Spleen (tissue), 11 donors: ENCODE data around the gene CAMP. TPM values are rescaled to one million over a fixed set of nuclear protein-coding genes. Genes with fewer than 3 reads are reported as not detected.
"Not testable (repeated sequence)": the region's sequence is repeated elsewhere in the genome, so short reads cannot be mapped to it uniquely, and the experiment has no call there.

ENCODE experiments used
- DNase-seq: peaks from one replicate; pipeline ENCODE4 v3.0.0-alpha.2; 2020
- H3K27ac ChIP-seq, 8 donors: fragments of 200-600 bp; sonication (generic) in 7 of 8; 1 replicate in 4 of 8; 2 replicates in 4 of 8; pipeline versions ENCODE4 v1.5.0 to v1.8.0; 2016 to 2021; ENCODE audit warnings: inconsistent platforms in 4 of 8, mild to moderate bottlenecking in 4 of 8, moderate library complexity in 1 of 8
- H3K27me3 ChIP-seq, 7 donors: fragments of 200-600 bp; sonication (generic) in 6 of 7; replicated peaks in 1 of 7; 1 replicate in 4 of 7; 2 replicates in 3 of 7; pipeline versions ENCODE4 v1.5.0 to v1.8.0; 2016 to 2021; ENCODE audit warnings: inconsistent platforms in 3 of 7, mild to moderate bottlenecking in 1 of 7
- H3K36me3 ChIP-seq, 6 donors: fragments of 200-600 bp; sonication (generic) in 5 of 6; 1 replicate in 4 of 6; 2 replicates in 2 of 6; pipeline versions ENCODE4 v1.5.0 to v1.8.0; 2016 to 2021; ENCODE audit warnings: inconsistent platforms in 2 of 6
- H3K4me1 ChIP-seq, 6 donors: fragments of 200-600 bp; sonication (generic) in 5 of 6; 1 replicate in 3 of 6; 2 replicates in 3 of 6; pipeline versions ENCODE4 v1.5.0 to v1.8.0; 2016 to 2021; ENCODE audit warnings: inconsistent platforms in 3 of 6
- H3K4me3 ChIP-seq, 8 donors: fragments of 200-600 bp; sonication (generic) in 7 of 8; 1 replicate in 4 of 8; 2 replicates in 4 of 8; pipeline versions ENCODE4 v1.5.0 to v1.8.0; 2016 to 2021; ENCODE audit warnings: inconsistent platforms in 4 of 8, mild to moderate bottlenecking in 4 of 8, moderate library complexity in 2 of 8
- H3K9me3 ChIP-seq, 8 donors: fragments of 200-600 bp; sonication (generic) in 7 of 8; 1 replicate in 4 of 8; 2 replicates in 4 of 8; pipeline versions ENCODE4 v1.5.0 to v1.8.0; 2016 to 2021; ENCODE audit warnings: inconsistent platforms in 4 of 8
- CTCF ChIP-seq, 11 experiments: fragments of 200-600 bp in 7 of 11; fragments of 450-650 bp in 4 of 11; sonication (generic) in 4 of 11; IDR thresholded peaks in 8 of 11; conservative IDR thresholded peaks in 3 of 11; 1 replicate in 7 of 11; 2 replicates in 4 of 11; pipeline versions ENCODE4 v1.4.0 to v1.8.0; 2016 to 2021; ENCODE audit warnings: antibody characterized with exemption in 11 of 11, inconsistent platforms in 4 of 11, mild to moderate bottlenecking in 1 of 11
- POLR2A ChIP-seq, 3 donors: fragments of 450-650 bp; IDR thresholded peaks; one replicate each; pipeline ENCODE4 v1.5.1; 2017; ENCODE audit warnings: antibody characterized with exemption in 3 of 3, mild to moderate bottlenecking in 1 of 3
- POLR2AphosphoS5 ChIP-seq, 3 donors: sonication (generic); formaldehyde crosslinking; IDR thresholded peaks; one replicate each; pipeline ENCODE4 v1.5.1; 2017; ENCODE audit warnings: antibody characterized with exemption in 3 of 3
- WGBS, 5 donors: extraction: QIAGEN DNeasy Blood & Tissue Kit in 3 of 5; methylation state at CpG; one replicate each; pipeline versions ENCODE4 v1.1.5 to v1.1.7; 2013 to 2018; 5-methylcytosine and 5-hydroxymethylcytosine counted together
- intact Hi-C: fragments of 100-400 bp; cut with DNase I; formaldehyde crosslinking; loops from one replicate; pipeline ENCODE4 v1.15.0; 2023; ENCODE audit warnings: low total_unique reads
- polyA plus RNA-seq, 3 donors: library from polyadenylated mRNA; stranded (reverse); fragments of 200-250 nt; gene quantifications; one replicate each; pipeline ENCODE4 v1.2.1, GENCODE V29; 2013
- total RNA-seq, 7 donors: library from RNA; depleted of rRNA in 3 of 7; stranded (reverse); fragments of >200 nt in 3 of 7; fragmentation: NEBNext Ultra II Directional in 4 of 7; extraction: Animal tissue kit (Norgen Biotek cat#: 25700) in 4 of 7; gene quantifications; one replicate each; pipeline versions ENCODE4 v1.1.0 to v1.2.1, GENCODE V29; 2016 to 2021
- donor health status: healthy with polysubstance abuse.
- donor health status: DM: no; HTN: no; CAD: no; lungs with moderate emphysema.
- donor health status: DM: no; HTN: no; CAD: no.
- donor health status: Bipolar disorder and iron deficiency.
- donor health status: healthy.
- donor health status: DM: no; HTN: no; CAD: no.
- donor health status: DM: yes; HTN: yes; CAD: no.

The CAMP gene
- total and polyA plus RNA-seq, 10 donors, result 1.5 to 98.9 (median 15.7) TPM

GRCh38 chr3:48202632-48203031 lies 20.7 kb upstream of the CAMP start:
- TF ChIP-seq CTCF (IDR thresholded peaks at IDR 0.05 in 8 of 11, conservative IDR thresholded peaks at IDR 0.05 in 3 of 11) (no peak), POLR2A (IDR thresholded peaks at IDR 0.05) (no peak), POLR2AphosphoS5 (IDR thresholded peaks at IDR 0.05) (no peak)
- H3K4me3 ChIP-seq, result no peak overlapping the region
- no peaks in the 10 kb centered on the region for H3K9me3 ChIP-seq
- no peak overlapping the region for H3K27ac ChIP-seq
- no peaks in the 10 kb centered on the region for H3K4me1 ChIP-seq
- intact Hi-C loops, result no loop called here
- H3K36me3 ChIP-seq, result no peaks in the 10 kb centered on the region
- WGBS, 5 donors, result 79 to 89% (median 81%) methylated on average over 6 of the region's 6 CpGs
- no peaks in the 10 kb centered on the region for H3K27me3 ChIP-seq
- DNase-seq, result no peak

GRCh38 chr3:48208076-48208475 lies 15.2 kb upstream of the CAMP start:
- DNase-seq, result no peak
- H3K36me3 ChIP-seq, result no peaks in the 10 kb centered on the region
- 80 to 90% (median 84%) methylated on average over 3 of the region's 3 CpGs for WGBS, 5 donors
- H3K27ac ChIP-seq, result no peak overlapping the region
- no peaks in the 10 kb centered on the region for H3K27me3 ChIP-seq
- no peak for TF ChIP-seq CTCF (IDR thresholded peaks at IDR 0.05 in 8 of 11, conservative IDR thresholded peaks at IDR 0.05 in 3 of 11)
- no peak for TF ChIP-seq POLR2A (IDR thresholded peaks at IDR 0.05)
- TF ChIP-seq POLR2AphosphoS5 (IDR thresholded peaks at IDR 0.05), result no peak
- intact Hi-C loops, result no loop called here
- no peaks in the 10 kb centered on the region for H3K4me1 ChIP-seq
- no peak overlapping the region for H3K4me3 ChIP-seq
- H3K9me3 ChIP-seq, result no peaks in the 10 kb centered on the region

GRCh38 chr3:48209445-48209844 lies 13.8 kb upstream of the CAMP start:
- intact Hi-C loops, result no loop called here

GRCh38 chr3:48210534-48210933 lies 12.8 kb upstream of the CAMP start:
- H3K27me3 ChIP-seq, H3K4me3 ChIP-seq, H3K9me3 ChIP-seq, intact Hi-C loops, H3K36me3 ChIP-seq, DNase-seq, H3K27ac ChIP-seq: not testable (repeated sequence)
- 77 to 94% (median 90%) methylated on average over 14 to 36 of the region's 48 CpGs; no CpG with 5 or more reads in 1 of the 5 donors for WGBS, 5 donors
- H3K4me1 ChIP-seq, result peaks cover 0 to 13% (median 6%) of the 10 kb centered on the region in 6 donors

More at GRCh38 chr3:48209445-48209844, 13.8 kb upstream of the CAMP start:
- no peak for DNase-seq
- Histone ChIP-seq H3K27ac (no peak overlapping the region), H3K4me1 (peaks cover 0 to 2% (median 0%) of the 10 kb centered on the region in 6 donors), H3K9me3 (no peaks in the 10 kb centered on the region), H3K36me3 (no peaks in the 10 kb centered on the region), H3K27me3 (no peaks in the 10 kb centered on the region), H3K4me3 (no peak overlapping the region)
- no peak for TF ChIP-seq POLR2AphosphoS5 (IDR thresholded peaks at IDR 0.05)
- 93 to 98% (median 94%) methylated on average over 4 of the region's 4 CpGs for WGBS, 5 donors

- H3K9me3 ChIP-seq, H3K27me3 ChIP-seq, DNase-seq, H3K4me3 ChIP-seq, H3K27ac ChIP-seq, intact Hi-C loops, H3K36me3 ChIP-seq: not testable (repeated sequence)
- WGBS, 5 donors, result 90 to 98% (median 97%) methylated on average over 4 to 13 of the region's 36 CpGs; no CpG with 5 or more reads in 1 of the 5 donors
- H3K4me1 ChIP-seq, result peaks cover 0 to 24% (median 14%) of the 10 kb centered on the region in 6 donors
These were observed 11.5 kb upstream of the CAMP start for GRCh38 chr3:48211776-48212175.

- peaks cover 0 to 43% (median 19%) of the 10 kb centered on the region in 6 donors for H3K4me1 ChIP-seq
- WGBS, 5 donors, result 76 to 96% (median 86%) methylated on average over 3 of the region's 3 CpGs
- no peak overlapping the region for H3K27ac ChIP-seq
- H3K9me3 ChIP-seq, result no peaks in the 10 kb centered on the region
- DNase-seq, result no peak
- H3K36me3 ChIP-seq, result no peaks in the 10 kb centered on the region
- TF ChIP-seq CTCF (IDR thresholded peaks at IDR 0.05 in 8 of 11, conservative IDR thresholded peaks at IDR 0.05 in 3 of 11), result no peak
- no peak for TF ChIP-seq POLR2A (IDR thresholded peaks at IDR 0.05)
- TF ChIP-seq POLR2AphosphoS5 (IDR thresholded peaks at IDR 0.05), result no peak
- H3K4me3 ChIP-seq, result no peak overlapping the region
- no peaks in the 10 kb centered on the region for H3K27me3 ChIP-seq
- intact Hi-C loops, result no loop called here
These were observed 9.1 kb upstream of the CAMP start for GRCh38 chr3:48214225-48214624.
